ENCODE results near the gene EIF4G2.

DNA sequence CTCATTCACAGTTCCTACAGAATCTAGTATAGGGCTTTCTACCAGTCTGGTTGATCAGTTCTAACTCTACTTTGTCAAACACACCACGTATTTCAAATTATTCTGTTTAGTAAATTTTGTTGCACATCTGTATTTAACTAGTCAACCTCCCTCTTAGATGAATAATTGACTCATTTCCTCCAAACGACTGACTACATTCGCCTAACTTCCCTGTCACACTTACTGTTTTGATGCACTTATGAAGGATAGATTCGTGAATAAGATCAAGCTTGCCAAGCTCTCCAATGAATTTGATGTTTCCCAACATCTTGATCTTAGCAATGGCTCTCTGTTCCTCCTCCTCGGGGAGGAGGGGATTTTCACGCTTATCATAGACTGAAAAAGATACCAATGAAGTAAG, 5.0 kb downstream of the EIF4G2 start:
- no peak for TF ChIP-seq POLR2A (IDR thresholded peaks at IDR 0.05)
- no peak for TF ChIP-seq CTCF (IDR thresholded peaks at IDR 0.05)

Data from Peyer's patch (tissue), 4 donors.